GM19240 (cell line): ENCODE data around the gene CKLF.
"Not testable (repeated sequence)": the region's sequence is repeated elsewhere in the genome, so short reads cannot be mapped to it uniquely, and the experiment has no call there.

Experiments used
- DNase-seq: peaks from one replicate; pipeline ENCODE4 v3.0.0; 2011; ENCODE audit warnings: low spot score; ENCODE audit not compliant: insufficient read length

CKLF gene

DNA sequence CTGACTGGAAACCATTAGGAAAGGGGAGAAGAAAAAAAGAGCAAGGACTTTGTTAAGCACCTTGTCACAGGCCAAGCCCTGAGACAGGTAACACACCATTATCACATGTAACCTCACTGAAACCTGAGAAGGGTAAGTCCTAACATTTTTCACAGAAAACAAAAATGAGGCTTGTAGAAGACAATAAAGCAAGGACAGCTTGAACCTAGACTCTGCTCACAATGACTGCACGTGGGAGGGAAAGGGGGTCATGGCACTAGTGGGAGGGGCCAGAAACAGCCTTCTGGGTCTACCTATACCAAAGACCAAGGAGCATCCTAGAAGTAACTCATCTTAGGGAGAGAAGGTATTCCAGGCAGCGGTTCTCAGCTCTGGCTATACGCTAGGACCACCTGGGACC lies 10.0 kb upstream of the CKLF start:
- DNase-seq, result no peak

DNA sequence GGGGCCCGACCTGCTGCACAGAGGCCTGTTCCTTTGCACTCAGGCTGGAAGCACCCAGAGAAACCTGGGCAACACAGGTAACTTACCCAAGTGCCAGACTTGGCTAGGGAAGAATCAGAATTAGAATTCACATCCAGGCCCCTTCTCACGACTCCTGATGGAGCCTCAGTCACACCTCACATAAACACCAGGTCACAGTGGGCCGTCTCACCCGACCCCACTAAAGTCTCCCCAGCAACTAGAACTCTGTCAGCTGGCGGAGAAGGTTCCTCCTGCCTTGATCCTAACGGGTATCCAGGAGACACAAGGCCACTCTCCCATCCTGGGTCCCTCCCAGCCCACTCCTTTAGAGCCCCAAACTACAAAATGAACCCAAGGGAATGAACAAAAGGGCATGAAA lies 8.8 kb upstream of the CKLF start:
- DNase-seq, result no peak

GRCh38 chr16:66544016-66544757 lies 8.2 kb upstream of the CKLF start:
- no peak for DNase-seq

- DNase-seq, result no peak
Observed at GRCh38 chr16:66547101-66547989, 5.0 kb upstream of the CKLF start.

DNA sequence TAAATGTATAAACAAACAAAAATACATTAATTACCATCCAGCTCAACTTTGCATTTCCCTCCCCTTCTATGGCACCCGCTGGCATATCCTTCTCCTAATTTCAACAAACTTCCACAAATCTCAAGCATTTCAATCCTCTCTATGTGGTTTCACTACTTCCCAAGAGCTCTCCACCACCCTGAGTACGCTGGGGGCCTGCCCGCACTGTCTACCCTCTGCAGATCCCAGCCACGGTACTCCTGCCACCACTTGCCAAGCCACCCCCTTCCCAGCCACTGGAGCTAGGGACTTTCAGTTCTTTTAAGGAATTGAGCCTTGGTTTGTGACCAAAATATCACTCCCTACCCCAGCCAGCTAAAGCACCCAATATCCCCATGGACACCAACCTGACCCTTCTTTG lies 4.3 kb upstream of the CKLF start:
- no peak for DNase-seq

- no peak for DNase-seq
Observed at GRCh38 chr16:66548868-66549267, 3.5 kb upstream of the CKLF start.

- DNase-seq, result peak; percentile 14
Observed at GRCh38 chr16:66549284-66550131, 2.9 kb upstream of the CKLF start, which contains the start of gene TK2. TSS of gene TK2 (minus strand) at chr16:66550122. CDS start at chr16:66550061, 61 bp downstream.

DNA sequence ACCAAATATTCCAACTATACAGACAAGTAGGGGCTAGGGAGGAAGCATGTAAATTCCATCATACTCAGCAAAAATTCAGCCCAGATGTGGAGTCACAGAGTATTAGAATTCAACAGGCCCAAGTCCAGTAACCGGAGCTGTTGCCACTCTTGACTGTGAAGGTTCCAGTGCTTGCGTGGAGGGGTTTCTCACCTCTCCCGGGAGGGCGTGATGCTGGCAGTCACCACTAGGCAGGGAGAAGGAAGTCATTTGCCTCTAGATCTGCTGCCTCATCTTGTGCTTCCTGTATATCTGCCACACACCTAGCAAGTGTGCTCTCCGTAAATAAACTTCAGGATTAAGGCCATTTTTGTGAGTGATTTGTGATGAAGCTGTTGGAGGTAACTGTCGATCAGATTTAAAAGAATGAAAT lies 1.0 kb upstream of the CKLF start:
- peak; percentile 23 for DNase-seq

GRCh38 chr16:66551788-66552285 lies 539 bp upstream of the CKLF start:
- peak; percentile 18 for DNase-seq

GRCh38 chr16:66553223-66553622 lies 847 bp downstream of the CKLF start:
- DNase-seq, result no peak

- no peak for DNase-seq
Observed at GRCh38 chr16:66554021-66554420, 1.6 kb downstream of the CKLF start.

GRCh38 chr16:66554495-66554894 lies 2.1 kb downstream of the CKLF start:
- DNase-seq, result no peak

DNA sequence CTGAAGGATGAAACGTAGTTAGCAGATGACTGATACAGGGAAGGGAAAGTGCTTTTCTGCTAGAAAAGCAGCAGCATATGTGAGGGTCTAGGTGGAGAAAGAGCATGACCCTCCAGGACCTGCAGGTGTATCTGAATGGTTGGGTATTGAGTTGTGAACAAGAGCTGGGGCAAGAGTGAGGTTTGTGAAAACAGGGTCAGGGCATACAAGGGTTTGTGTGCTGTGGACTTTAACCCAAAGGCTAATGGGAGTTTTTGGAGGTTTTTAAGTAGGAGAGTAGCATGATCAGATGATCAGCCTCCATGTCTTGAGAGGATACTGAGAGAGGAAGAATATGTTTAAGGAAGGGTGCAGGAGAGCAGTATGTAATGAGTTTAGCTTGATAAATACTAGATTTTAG lies 7.7 kb downstream of the CKLF start:
- DNase-seq, result no peak

- DNase-seq, result no peak
Observed at GRCh38 chr16:66561381-66562080, 9.2 kb downstream of the CKLF start.

- DNase-seq, result no peak
Observed at GRCh38 chr16:66562409-66562808, 10.0 kb downstream of the CKLF start.

DNA sequence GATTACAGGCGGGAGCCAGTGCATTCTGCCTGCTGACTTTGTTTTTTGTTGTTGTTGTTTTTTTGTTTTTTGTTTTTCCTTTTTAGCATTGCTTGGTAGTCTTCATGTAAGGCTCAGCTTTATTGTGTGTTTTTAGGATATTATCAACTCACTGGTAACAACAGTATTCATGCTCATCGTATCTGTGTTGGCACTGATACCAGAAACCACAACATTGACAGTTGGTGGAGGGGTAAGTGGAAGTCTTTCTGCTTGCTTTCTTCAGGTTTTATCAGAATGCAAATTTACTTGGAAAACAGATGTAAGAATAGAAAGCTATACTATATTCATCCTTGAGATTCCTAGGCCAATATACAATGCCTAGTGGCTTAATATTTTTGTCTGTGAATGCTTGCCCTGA lies 10.6 kb downstream of the CKLF start:
- DNase-seq, result no peak

GRCh38 chr16:66563574-66564334 lies 11.4 kb downstream of the CKLF start:
- DNase-seq, result no peak

DNA sequence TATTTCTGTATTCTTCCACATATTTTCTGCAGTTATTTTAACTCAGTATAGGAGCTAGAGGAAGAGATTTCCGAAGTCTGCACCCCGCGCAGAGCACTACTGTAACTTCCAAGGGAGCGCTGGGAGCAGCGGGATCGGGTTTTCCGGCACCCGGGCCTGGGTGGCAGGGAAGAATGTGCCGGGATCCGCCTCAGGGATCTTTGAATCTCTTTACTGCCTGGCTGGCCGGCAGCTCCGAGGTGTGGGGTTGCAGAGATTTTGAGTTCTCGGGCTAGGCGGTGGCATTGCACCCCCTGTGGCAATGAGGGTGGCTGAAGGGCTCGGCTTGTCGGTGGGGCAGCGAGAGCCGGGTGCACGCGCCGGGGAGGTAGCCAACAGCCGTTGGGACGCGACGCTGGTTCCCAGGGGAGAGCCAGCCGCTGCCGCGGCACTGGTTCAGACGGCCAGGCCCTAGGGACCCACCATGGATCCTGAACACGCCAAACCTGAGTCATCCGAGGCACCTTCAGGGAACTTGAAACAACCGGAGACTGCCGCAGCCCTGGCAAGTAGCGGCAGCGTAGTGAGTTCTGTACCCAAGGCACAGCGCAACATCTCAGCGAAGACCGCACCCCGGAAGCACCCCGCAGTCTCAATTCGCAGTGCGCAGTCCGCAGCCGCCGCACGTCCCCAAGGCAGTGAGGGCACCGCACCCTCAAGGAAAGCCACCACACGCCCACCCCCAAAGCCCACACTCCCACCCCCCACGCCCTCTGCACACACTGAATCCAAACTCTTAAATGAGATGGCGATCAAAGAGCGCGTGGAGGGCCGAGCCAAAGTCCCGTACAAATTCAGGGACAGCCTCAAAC lies 13.9 kb downstream of the CKLF start, which contains the start of gene CMTM1:
Gene CMTM1 (plus strand): TSS at position 389 of the 851 bp plus-strand sequence. CDS start 75 bp downstream, at position 464.
- no peak for DNase-seq

DNA sequence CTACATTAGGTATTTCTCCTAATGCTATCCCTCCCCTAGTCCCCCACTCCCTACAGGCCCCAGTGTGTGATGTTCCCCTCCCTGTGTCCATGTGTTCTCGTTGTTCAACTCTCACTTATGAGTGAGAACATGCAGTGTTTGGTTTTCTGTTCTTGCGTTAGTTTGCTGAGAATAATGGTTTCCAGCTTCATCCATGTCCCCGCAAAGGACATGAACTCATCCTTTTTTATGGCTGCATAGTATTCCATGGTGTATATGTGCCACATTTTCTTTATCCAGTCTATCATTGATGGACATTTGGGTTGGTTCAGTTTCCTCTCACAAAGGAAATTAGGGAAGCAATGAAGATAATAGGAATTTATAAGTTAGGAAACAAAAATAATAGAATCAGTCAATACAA lies 14.9 kb downstream of the CKLF start:
- DNase-seq, result not testable (repeated sequence)
